Measurements from ENCODE around the gene PTS. TPM values are rescaled to one million over a fixed set of nuclear protein-coding genes. Genes with fewer than 3 reads are reported as not detected.

The PTS gene
- total and polyA plus RNA-seq, 9 donors: 14.9 to 26.3 (median 19.1) TPM

- Histone ChIP-seq H3K4me3 (ENCODE audit: low read length) (no peak overlapping the region), H3K36me3 (ENCODE audit: control insufficient read depth, insufficient read depth, low read length) (peaks cover 2% of the 10 kb centered on the region), H3K27ac (ENCODE audit: low read length) (no peak overlapping the region), H3K27me3 (ENCODE audit: control insufficient read depth, insufficient read depth, low read length) (no peaks in the 10 kb centered on the region), H3K9me3 (replicated peaks; ENCODE audit: control insufficient read depth, low read depth, low read length) (no peaks in the 10 kb centered on the region), H3K4me1 (ENCODE audit: control insufficient read depth, insufficient read depth, low read length) (no peaks in the 10 kb centered on the region)
- no peak for DNase-seq
- WGBS (ENCODE audit: insufficient coverage): 100% methylated on average over 1 of the region's 1 CpG
Observed at GRCh38 chr11:112216561-112217105, 9.6 kb upstream of the PTS start.

- H3K4me1 ChIP-seq (ENCODE audit: control insufficient read depth, insufficient read depth, low read length): no peaks in the 10 kb centered on the region
- 0% methylated on average over 4 of the region's 7 CpGs for WGBS (ENCODE audit: insufficient coverage)
- H3K36me3 ChIP-seq (ENCODE audit: control insufficient read depth, insufficient read depth, low read length): peaks cover 2% of the 10 kb centered on the region
- DNase-seq: peak; percentile 85
- no peaks in the 10 kb centered on the region for H3K9me3 ChIP-seq (replicated peaks; ENCODE audit: control insufficient read depth, low read depth, low read length)
- no peak overlapping the region for H3K27ac ChIP-seq (ENCODE audit: low read length)
- H3K4me3 ChIP-seq (ENCODE audit: low read length): no peak overlapping the region
- H3K27me3 ChIP-seq (ENCODE audit: control insufficient read depth, insufficient read depth, low read length): no peaks in the 10 kb centered on the region
Observed at GRCh38 chr11:112219476-112220232, 6.6 kb upstream of the PTS start.

DNA sequence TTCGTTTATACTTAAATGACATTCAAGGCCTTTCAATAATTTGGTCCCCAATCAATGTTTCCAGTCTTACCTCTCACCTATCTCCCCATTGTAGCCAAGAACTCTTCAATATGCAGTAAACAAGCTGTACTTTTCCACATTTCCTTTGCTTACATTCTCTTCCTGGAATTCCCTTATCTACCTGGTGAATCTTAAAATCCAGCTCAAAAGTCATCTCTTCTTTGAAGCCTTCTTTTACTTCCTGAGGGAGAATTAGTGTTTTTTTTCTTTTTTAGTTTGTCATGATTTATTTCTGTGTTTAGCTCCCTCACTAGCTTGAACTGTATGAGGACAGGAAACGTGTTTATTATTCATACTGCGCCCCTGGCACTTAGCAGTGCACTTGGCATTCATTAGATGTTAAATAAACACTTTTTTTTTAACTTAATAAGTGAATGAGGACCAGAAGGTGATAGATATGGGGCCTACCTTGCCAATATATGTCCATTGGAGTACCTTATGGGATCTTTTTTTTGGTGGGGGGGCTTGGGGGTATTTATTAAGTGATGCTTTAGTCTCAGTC lies 4.9 kb upstream of the PTS start:
- no peaks in the 10 kb centered on the region for H3K9me3 ChIP-seq (replicated peaks; ENCODE audit: control insufficient read depth, low read depth, low read length)
- peaks cover 2% of the 10 kb centered on the region for H3K36me3 ChIP-seq (ENCODE audit: control insufficient read depth, insufficient read depth, low read length)
- no peak for DNase-seq
- WGBS (ENCODE audit: insufficient coverage): no CpG with 5 or more reads among the region's 3 CpGs
- H3K27me3 ChIP-seq (ENCODE audit: control insufficient read depth, insufficient read depth, low read length): no peaks in the 10 kb centered on the region
- no peak overlapping the region for H3K27ac ChIP-seq (ENCODE audit: low read length)
- H3K4me3 ChIP-seq (ENCODE audit: low read length): no peak overlapping the region
- peaks cover 2% of the 10 kb centered on the region for H3K4me1 ChIP-seq (ENCODE audit: control insufficient read depth, insufficient read depth, low read length)

GRCh38 chr11:112222303-112222702 lies 3.9 kb upstream of the PTS start:
- Histone ChIP-seq H3K4me1 (ENCODE audit: control insufficient read depth, insufficient read depth, low read length) (peaks cover 6% of the 10 kb centered on the region), H3K4me3 (ENCODE audit: low read length) (no peak overlapping the region), H3K27ac (ENCODE audit: low read length) (no peak overlapping the region), H3K27me3 (ENCODE audit: control insufficient read depth, insufficient read depth, low read length) (no peaks in the 10 kb centered on the region), H3K9me3 (replicated peaks; ENCODE audit: control insufficient read depth, low read depth, low read length) (no peaks in the 10 kb centered on the region), H3K36me3 (ENCODE audit: control insufficient read depth, insufficient read depth, low read length) (peaks cover 2% of the 10 kb centered on the region)
- no peak for DNase-seq
- WGBS (ENCODE audit: insufficient coverage): 54% methylated on average over 3 of the region's 4 CpGs

DNA sequence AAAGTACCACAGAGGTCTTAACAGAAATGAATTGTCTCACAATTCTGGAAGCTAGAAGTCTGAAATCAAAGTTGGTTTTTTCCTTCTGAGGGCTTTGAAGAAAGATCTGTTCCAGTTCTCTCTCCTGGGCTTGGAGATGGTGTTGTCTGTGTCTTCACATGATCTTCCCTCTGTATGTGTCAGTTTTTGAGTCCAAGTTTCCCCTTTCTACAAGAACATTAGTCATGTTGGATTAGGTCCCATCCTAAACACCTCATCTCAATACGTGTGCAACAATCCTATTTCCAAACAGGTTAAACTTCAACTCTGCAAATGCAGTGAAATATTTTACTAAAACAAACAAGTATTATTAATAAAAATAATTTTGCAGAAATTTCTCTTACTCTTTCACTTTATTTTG lies 3.1 kb upstream of the PTS start:
- peaks cover 10% of the 10 kb centered on the region for H3K4me1 ChIP-seq (ENCODE audit: control insufficient read depth, insufficient read depth, low read length)
- WGBS (ENCODE audit: insufficient coverage): no CpG with 5 or more reads among the region's 1 CpG
- no peaks in the 10 kb centered on the region for H3K9me3 ChIP-seq (replicated peaks; ENCODE audit: control insufficient read depth, low read depth, low read length)
- peaks cover 2% of the 10 kb centered on the region for H3K36me3 ChIP-seq (ENCODE audit: control insufficient read depth, insufficient read depth, low read length)
- no peak overlapping the region for H3K4me3 ChIP-seq (ENCODE audit: low read length)
- H3K27me3 ChIP-seq (ENCODE audit: control insufficient read depth, insufficient read depth, low read length): no peaks in the 10 kb centered on the region
- DNase-seq: no peak
- no peak overlapping the region for H3K27ac ChIP-seq (ENCODE audit: low read length)

DNA sequence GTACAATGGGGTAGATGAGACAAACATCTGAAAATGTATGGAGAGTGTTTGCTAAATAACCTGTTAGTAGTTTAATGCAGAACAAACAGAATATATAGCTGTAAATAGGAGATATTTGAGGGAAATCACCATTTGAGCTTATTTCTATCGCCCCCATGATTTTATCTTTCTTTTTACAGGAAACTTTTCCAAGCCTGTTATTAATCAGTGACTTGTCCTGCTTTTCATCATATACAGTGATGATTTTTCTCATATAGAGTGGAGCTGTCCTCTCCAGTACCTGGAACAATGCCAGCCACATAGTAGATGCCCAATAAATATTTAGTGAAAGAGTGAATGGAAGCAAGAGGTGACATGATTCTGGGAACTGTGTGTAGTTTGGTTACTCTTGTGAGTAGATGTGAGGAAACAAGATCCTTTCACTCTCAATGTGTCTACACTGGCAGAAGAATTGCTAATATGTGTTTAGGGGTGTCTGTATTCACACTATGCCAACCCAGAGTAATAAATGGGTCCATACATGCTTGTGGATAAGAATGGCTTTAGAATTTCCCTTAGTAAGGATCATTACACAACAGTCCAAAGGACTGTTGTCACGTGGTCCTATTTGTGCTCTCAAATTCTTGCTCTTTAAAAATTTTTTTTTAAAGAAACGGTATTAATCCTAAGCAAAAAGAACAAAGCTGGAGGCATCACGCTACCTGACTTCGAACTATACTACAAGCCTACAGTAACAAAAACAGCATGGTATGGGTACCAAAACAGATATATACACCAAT lies 2.3 kb upstream of the PTS start:
- peaks cover 2% of the 10 kb centered on the region for H3K36me3 ChIP-seq (ENCODE audit: control insufficient read depth, insufficient read depth, low read length)
- no peaks in the 10 kb centered on the region for H3K9me3 ChIP-seq (replicated peaks; ENCODE audit: control insufficient read depth, low read depth, low read length)
- no peak for DNase-seq
- H3K4me1 ChIP-seq (ENCODE audit: control insufficient read depth, insufficient read depth, low read length): peaks cover 10% of the 10 kb centered on the region
- H3K4me3 ChIP-seq (ENCODE audit: low read length): no peak overlapping the region
- no peaks in the 10 kb centered on the region for H3K27me3 ChIP-seq (ENCODE audit: control insufficient read depth, insufficient read depth, low read length)
- WGBS (ENCODE audit: insufficient coverage): no CpG with 5 or more reads among the region's 5 CpGs
- no peak overlapping the region for H3K27ac ChIP-seq (ENCODE audit: low read length)

- peak overlapping the region; percentile 79 for H3K4me3 ChIP-seq (ENCODE audit: low read length)
- no peaks in the 10 kb centered on the region for H3K27me3 ChIP-seq (ENCODE audit: control insufficient read depth, insufficient read depth, low read length)
- no peak for DNase-seq
- WGBS (ENCODE audit: insufficient coverage): 33% methylated on average over 5 of the region's 8 CpGs
- peaks cover 10% of the 10 kb centered on the region for H3K4me1 ChIP-seq (ENCODE audit: control insufficient read depth, insufficient read depth, low read length)
- no peaks in the 10 kb centered on the region for H3K9me3 ChIP-seq (replicated peaks; ENCODE audit: control insufficient read depth, low read depth, low read length)
- peaks cover 6% of the 10 kb centered on the region for H3K36me3 ChIP-seq (ENCODE audit: control insufficient read depth, insufficient read depth, low read length)
- peak overlapping the region; percentile 94 for H3K27ac ChIP-seq (ENCODE audit: low read length)
Observed at GRCh38 chr11:112225753-112226061, 521 bp upstream of the PTS start.

- DNase-seq: peak; percentile 49
- Histone ChIP-seq H3K9me3 (replicated peaks; ENCODE audit: control insufficient read depth, low read depth, low read length) (no peaks in the 10 kb centered on the region), H3K4me3 (ENCODE audit: low read length) (peak overlapping the region; percentile 79), H3K27me3 (ENCODE audit: control insufficient read depth, insufficient read depth, low read length) (no peaks in the 10 kb centered on the region), H3K27ac (ENCODE audit: low read length) (peak overlapping the region; percentile 94), H3K36me3 (ENCODE audit: control insufficient read depth, insufficient read depth, low read length) (peaks cover 6% of the 10 kb centered on the region), H3K4me1 (ENCODE audit: control insufficient read depth, insufficient read depth, low read length) (peaks cover 10% of the 10 kb centered on the region)
- WGBS (ENCODE audit: insufficient coverage): 2% methylated on average over 11 of the region's 16 CpGs
Observed at GRCh38 chr11:112226831-112227401, 688 bp downstream of the PTS start.

DNA sequence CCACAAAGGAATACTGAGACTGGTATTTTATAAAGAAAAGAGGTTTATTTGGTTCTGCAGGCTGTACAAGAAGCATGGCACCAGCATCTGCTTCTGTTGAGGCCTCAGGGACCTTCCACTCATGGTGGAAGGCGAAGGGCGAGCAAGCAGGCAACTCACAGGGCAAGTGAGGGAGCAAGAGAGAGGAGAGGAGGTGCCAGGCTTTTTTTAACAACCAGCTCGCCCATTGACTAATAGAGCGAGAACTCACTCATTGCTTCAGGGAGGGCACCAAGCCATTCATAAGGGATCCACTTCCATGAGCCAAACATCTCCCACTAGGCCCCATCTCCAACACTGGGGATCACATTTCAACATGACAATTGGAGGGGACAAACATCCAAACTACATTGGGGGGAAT lies 1.2 kb downstream of the PTS start:
- Histone ChIP-seq H3K27ac (ENCODE audit: low read length) (peak overlapping the region; percentile 94), H3K36me3 (ENCODE audit: control insufficient read depth, insufficient read depth, low read length) (peaks cover 6% of the 10 kb centered on the region), H3K9me3 (replicated peaks; ENCODE audit: control insufficient read depth, low read depth, low read length) (no peaks in the 10 kb centered on the region), H3K4me3 (ENCODE audit: low read length) (peak overlapping the region; percentile 79), H3K27me3 (ENCODE audit: control insufficient read depth, insufficient read depth, low read length) (no peaks in the 10 kb centered on the region), H3K4me1 (ENCODE audit: control insufficient read depth, insufficient read depth, low read length) (peaks cover 10% of the 10 kb centered on the region)
- WGBS (ENCODE audit: insufficient coverage): 59% methylated on average over 2 of the region's 4 CpGs
- no peak for DNase-seq

DNA sequence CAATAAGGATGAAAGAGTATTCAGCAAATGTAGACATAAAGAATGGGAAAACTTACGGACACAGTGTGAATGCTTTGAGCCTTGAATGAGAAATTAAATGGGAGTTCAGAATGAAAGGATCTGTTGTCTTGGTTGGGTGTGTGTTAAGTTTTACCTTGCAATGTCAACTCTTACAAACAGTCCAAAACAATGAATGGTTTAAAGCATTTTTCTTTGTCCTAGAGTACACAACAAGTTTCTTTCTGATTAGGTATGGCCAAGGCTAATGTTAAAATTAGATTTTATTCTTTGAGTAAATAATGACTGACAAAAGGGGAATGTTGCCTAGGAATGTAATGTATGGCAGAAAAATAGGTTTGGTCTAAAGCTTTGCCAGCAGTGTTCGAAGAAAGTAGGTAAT lies 2.5 kb downstream of the PTS start:
- WGBS (ENCODE audit: insufficient coverage): 100% methylated on average over 1 of the region's 2 CpGs
- no peak overlapping the region for H3K27ac ChIP-seq (ENCODE audit: low read length)
- H3K4me1 ChIP-seq (ENCODE audit: control insufficient read depth, insufficient read depth, low read length): peaks cover 10% of the 10 kb centered on the region
- H3K9me3 ChIP-seq (replicated peaks; ENCODE audit: control insufficient read depth, low read depth, low read length): no peaks in the 10 kb centered on the region
- H3K4me3 ChIP-seq (ENCODE audit: low read length): no peak overlapping the region
- H3K27me3 ChIP-seq (ENCODE audit: control insufficient read depth, insufficient read depth, low read length): no peaks in the 10 kb centered on the region
- H3K36me3 ChIP-seq (ENCODE audit: control insufficient read depth, insufficient read depth, low read length): peaks cover 6% of the 10 kb centered on the region
- no peak for DNase-seq

Measured in muscle of leg (tissue), 11 donors.